ENCODE data around the gene CHST2.

The CHST2 gene

DNA sequence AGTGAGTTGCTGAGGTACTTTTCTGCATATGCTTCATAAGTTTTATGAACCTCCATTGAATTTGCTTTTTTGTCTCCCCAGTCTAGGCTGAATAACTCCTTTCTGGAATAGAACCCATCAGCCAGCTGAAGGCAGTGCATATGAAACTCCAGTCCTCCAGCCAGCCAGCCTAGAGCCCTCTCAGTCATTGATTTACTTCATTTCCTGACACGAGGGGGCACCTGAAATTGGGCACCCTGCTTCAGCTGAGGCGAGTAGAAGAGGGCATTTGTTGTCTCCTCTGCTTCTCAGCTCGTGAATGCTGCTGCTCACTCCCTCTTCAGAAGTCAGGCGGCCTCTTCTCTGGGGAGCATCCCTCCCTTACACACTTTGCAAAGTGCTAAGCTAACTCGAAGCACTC lies 32.5 kb downstream of the CHST2 start:
- no peak for DNase-seq
- TF ChIP-seq CTCF (IDR thresholded peaks at IDR 0.05; ENCODE audit: borderline replicate concordance, extremely low read depth, low read length, poor library complexity, severe bottlenecking) (no peak), EZH2 (IDR thresholded peaks at IDR 0.05; ENCODE audit: borderline replicate concordance, low read depth, low read length, severe bottlenecking) (no peak)
- no peaks in the 10 kb centered on the region for H3K9me3 ChIP-seq (ENCODE audit: insufficient read depth, low read length, severe bottlenecking)
- no peaks in the 10 kb centered on the region for H4K20me1 ChIP-seq (ENCODE audit: insufficient read depth, low read length)
- H3K4me3 ChIP-seq (ENCODE audit: low read depth in 1 of 2, low read length in 2 of 2), result no peak overlapping the region
- no peaks in the 10 kb centered on the region for H3K36me3 ChIP-seq (ENCODE audit: insufficient read depth, low read length)
- H3K4me1 ChIP-seq (ENCODE audit: insufficient read depth, low read length), result peaks cover 3% of the 10 kb centered on the region; the same call in 1 of the 2 replicates
- no peak overlapping the region for H3K9ac ChIP-seq (ENCODE audit: low read depth, low read length)
- no peak overlapping the region for H2AFZ ChIP-seq (ENCODE audit: low read depth, low read length)
- H3K4me2 ChIP-seq (ENCODE audit: insufficient read depth, low read length), result no peak overlapping the region
- H3K79me2 ChIP-seq (ENCODE audit: insufficient read depth, low read length), result no peaks in the 10 kb centered on the region
- no peaks in the 10 kb centered on the region for H3K27me3 ChIP-seq (ENCODE audit: insufficient read depth, low read length, poor library complexity)
- 0 out of 3 replicates have a peak, but pooled peaks have one; percentile 17 for ATAC-seq (ENCODE audit: insufficient read depth, low read depth)
- 0 out of 2 replicates have a peak overlapping the region, but pooled peaks have one; percentile 6 for H3K27ac ChIP-seq (ENCODE audit: low read length)

GRCh38 chr3:143155756-143156155 lies 36.2 kb downstream of the CHST2 start:
- H3K36me3 ChIP-seq (ENCODE audit: insufficient read depth, low read length), result no peaks in the 10 kb centered on the region
- ATAC-seq (ENCODE audit: insufficient read depth, low read depth) (no peak), DNase-seq (no peak)
- H3K4me2 ChIP-seq (ENCODE audit: insufficient read depth, low read length), result no peak overlapping the region
- peaks cover 16% of the 10 kb centered on the region for H3K4me1 ChIP-seq (ENCODE audit: insufficient read depth, low read length)
- H3K9me3 ChIP-seq (ENCODE audit: insufficient read depth, low read length, severe bottlenecking), result no peaks in the 10 kb centered on the region
- TF ChIP-seq CTCF (IDR thresholded peaks at IDR 0.05; ENCODE audit: borderline replicate concordance, extremely low read depth, low read length, poor library complexity, severe bottlenecking) (no peak), EZH2 (IDR thresholded peaks at IDR 0.05; ENCODE audit: borderline replicate concordance, low read depth, low read length, severe bottlenecking) (no peak)
- no peaks in the 10 kb centered on the region for H3K27me3 ChIP-seq (ENCODE audit: insufficient read depth, low read length, poor library complexity)
- no peak overlapping the region for H3K4me3 ChIP-seq (ENCODE audit: low read depth in 1 of 2, low read length in 2 of 2)
- no peaks in the 10 kb centered on the region for H4K20me1 ChIP-seq (ENCODE audit: insufficient read depth, low read length)
- no peak overlapping the region for H3K9ac ChIP-seq (ENCODE audit: low read depth, low read length)
- no peak overlapping the region for H3K27ac ChIP-seq (ENCODE audit: low read length)
- H2AFZ ChIP-seq (ENCODE audit: low read depth, low read length), result no peak overlapping the region
- no peaks in the 10 kb centered on the region for H3K79me2 ChIP-seq (ENCODE audit: insufficient read depth, low read length)

DNA sequence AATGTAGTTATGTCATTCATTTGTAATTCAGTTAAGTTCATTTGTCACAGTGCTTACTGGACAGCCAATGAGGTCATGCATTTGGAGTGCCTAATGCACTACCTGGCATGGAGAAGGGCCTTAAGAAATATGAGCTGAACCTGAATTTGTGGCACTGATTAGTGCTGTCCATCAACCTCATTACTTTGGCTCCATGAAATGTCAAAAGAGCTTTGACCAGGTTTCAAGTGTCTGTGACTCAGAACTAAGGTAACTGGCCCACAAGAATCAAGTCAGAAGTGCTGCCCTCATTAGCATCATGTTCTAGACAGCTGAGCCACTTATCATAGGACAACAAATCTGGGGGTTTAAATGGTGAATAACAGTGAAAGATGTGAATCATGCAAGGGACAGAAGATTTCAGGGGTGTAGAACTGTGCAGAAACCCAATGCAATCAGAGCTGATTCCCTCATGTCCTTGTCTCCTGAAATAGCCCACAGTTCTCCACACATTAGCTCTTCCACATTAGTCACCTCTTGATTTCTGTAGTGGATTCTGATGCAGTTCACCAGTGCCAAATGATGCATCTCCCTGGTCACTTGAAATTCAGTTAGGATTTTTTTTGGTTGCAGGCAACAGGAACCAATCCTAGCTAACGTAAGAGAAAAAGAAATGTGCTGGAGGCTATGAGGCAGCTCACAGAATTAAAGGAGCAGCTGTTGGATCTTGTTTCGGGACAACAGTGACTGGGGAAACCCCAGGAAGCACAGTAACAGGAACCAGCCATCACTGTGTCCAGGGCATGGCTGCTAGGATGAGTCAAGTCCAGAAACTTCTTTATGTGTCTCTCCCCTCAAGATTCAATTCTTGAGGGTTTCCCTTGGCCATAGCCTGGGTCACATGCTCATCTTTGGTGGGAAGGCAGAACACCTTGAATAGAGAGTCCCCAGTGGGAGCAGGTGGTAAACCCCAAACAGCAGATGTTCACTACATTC lies 38.7 kb downstream of the CHST2 start:
- H3K9me3 ChIP-seq (ENCODE audit: insufficient read depth, low read length, severe bottlenecking), result no peaks in the 10 kb centered on the region
- no peak for DNase-seq
- no peak overlapping the region for H3K4me2 ChIP-seq (ENCODE audit: insufficient read depth, low read length)
- H3K4me3 ChIP-seq (ENCODE audit: low read depth in 1 of 2, low read length in 2 of 2), result no peak overlapping the region
- no peaks in the 10 kb centered on the region for H3K36me3 ChIP-seq (ENCODE audit: insufficient read depth, low read length)
- peaks cover 15% of the 10 kb centered on the region for H3K4me1 ChIP-seq (ENCODE audit: insufficient read depth, low read length)
- H3K79me2 ChIP-seq (ENCODE audit: insufficient read depth, low read length), result no peaks in the 10 kb centered on the region
- TF ChIP-seq EZH2 (IDR thresholded peaks at IDR 0.05; ENCODE audit: borderline replicate concordance, low read depth, low read length, severe bottlenecking) (no peak), CTCF (IDR thresholded peaks at IDR 0.05; ENCODE audit: borderline replicate concordance, extremely low read depth, low read length, poor library complexity, severe bottlenecking) (peak; percentile 4)
- H2AFZ ChIP-seq (ENCODE audit: low read depth, low read length), result no peak overlapping the region
- no peak overlapping the region for H3K9ac ChIP-seq (ENCODE audit: low read depth, low read length)
- peak overlapping the region; percentile 42 for H3K27ac ChIP-seq (ENCODE audit: low read length)
- no peaks in the 10 kb centered on the region for H3K27me3 ChIP-seq (ENCODE audit: insufficient read depth, low read length, poor library complexity)
- ATAC-seq (ENCODE audit: insufficient read depth, low read depth), result peak; percentile 64
- H4K20me1 ChIP-seq (ENCODE audit: insufficient read depth, low read length), result no peaks in the 10 kb centered on the region

Data from DND-41 (cell line).